HG02759 (cell line): ENCODE results near the gene ZNF569.
A peak's percentile ranks its signal among the peaks of the same experiment; 100 is the strongest.
"Not testable (repeated sequence)": the region's sequence is repeated elsewhere in the genome, so short reads cannot be mapped to it uniquely, and the experiment has no call there.

ENCODE experiments used
- ATAC-seq: cut with Tn5 transposase; IDR thresholded peaks from one replicate; pipeline ENCODE4 v1.9.1; 2021; ENCODE audit warnings: mild to moderate bottlenecking, moderate library complexity; ENCODE audit not compliant: unreplicated experiment

The ZNF569 gene

GRCh38 chr19:37466798-37467607 is at the start of gene ZNF569:
Gene ZNF569, minus strand, starts transcription at chr19:37467444. Its CDS starts 22,523 bp downstream, at chr19:37444921.
- peak; percentile 72 for ATAC-seq

GRCh38 chr19:37513397-37513796 is 46.2 kb upstream of the ZNF569 start:
- no peak for ATAC-seq

- ATAC-seq = no peak
Measured at GRCh38 chr19:37511821-37512220, 44.6 kb upstream of the ZNF569 start.

GRCh38 chr19:37511186-37511585 is 43.9 kb upstream of the ZNF569 start:
- no peak for ATAC-seq

- no peak for ATAC-seq
Measured at GRCh38 chr19:37507167-37507464, 39.9 kb upstream of the ZNF569 start.

GRCh38 chr19:37506387-37507166 is 39.3 kb upstream of the ZNF569 start, which contains the start of gene ZNF793:
Gene ZNF793, plus strand, starts transcription at chr19:37506939. Its CDS starts 16,501 bp downstream, at chr19:37523440.
- ATAC-seq = peak; percentile 82

GRCh38 chr19:37505958-37506386 is 38.7 kb upstream of the ZNF569 start:
- peak; percentile 24 for ATAC-seq

GRCh38 chr19:37492213-37492612 is 25.0 kb upstream of the ZNF569 start:
- no peak for ATAC-seq

- no peak for ATAC-seq
Measured at GRCh38 chr19:37484406-37485168, 17.3 kb upstream of the ZNF569 start.

GRCh38 chr19:37472165-37472564 is 4.9 kb upstream of the ZNF569 start:
- no peak for ATAC-seq

- ATAC-seq = no peak
Measured at GRCh38 chr19:37470216-37470615, 3.0 kb upstream of the ZNF569 start.

- ATAC-seq = peak; percentile 62
Measured at GRCh38 chr19:37468961-37469777, 1.9 kb upstream of the ZNF569 start, which contains the start of gene ZNF570. Gene ZNF570, plus strand, starts transcription at chr19:37469356. Its CDS starts 999 bp downstream, at chr19:37470355.

GRCh38 chr19:37467608-37468090 is 405 bp upstream of the ZNF569 start:
- no peak for ATAC-seq

GRCh38 chr19:37466277-37466797 is 907 bp downstream of the ZNF569 start:
- ATAC-seq = no peak

GRCh38 chr19:37452500-37453245 is 14.6 kb downstream of the ZNF569 start:
- ATAC-seq = no peak

- ATAC-seq = no peak
Measured at GRCh38 chr19:37413313-37414084, 53.7 kb downstream of the ZNF569 start.

- ATAC-seq = no peak
Measured at GRCh38 chr19:37412700-37413099, 54.5 kb downstream of the ZNF569 start.

GRCh38 chr19:37406140-37406846 is 61.0 kb downstream of the ZNF569 start:
- ATAC-seq = not testable (repeated sequence)
